ENCODE measurements around the gene VCPKMT.

VCPKMT gene

GRCh38 chr14:50116181-50116956 lies at the start of gene VCPKMT:
Gene VCPKMT (minus strand): TSS chr14:50116572. CDS start chr14:50116552, 20 bp downstream.
- peak; percentile 79 to 95 for DNase-seq (ENCODE audit: low read depth in 2 of 2)

DNA sequence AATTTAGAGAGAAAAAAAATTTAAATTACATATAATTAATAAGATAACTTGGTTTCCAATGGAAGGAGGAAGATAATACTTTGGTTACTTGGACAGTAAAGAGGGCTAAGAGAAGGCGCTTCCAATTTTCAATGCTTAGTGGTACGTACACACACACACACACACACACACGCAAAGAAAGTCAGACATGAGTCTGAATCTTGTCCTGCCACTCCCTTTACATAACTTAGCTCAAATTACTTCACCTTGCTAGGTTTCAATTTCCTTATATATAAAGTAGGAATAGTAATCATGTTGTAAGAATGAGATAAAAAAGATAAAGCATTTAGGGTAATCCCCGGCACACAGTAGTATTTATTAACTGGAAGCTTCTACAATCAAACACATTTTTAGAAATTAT lies 39.7 kb upstream of the VCPKMT start:
- no peak for DNase-seq (ENCODE audit: low read depth in 2 of 2)

DNA sequence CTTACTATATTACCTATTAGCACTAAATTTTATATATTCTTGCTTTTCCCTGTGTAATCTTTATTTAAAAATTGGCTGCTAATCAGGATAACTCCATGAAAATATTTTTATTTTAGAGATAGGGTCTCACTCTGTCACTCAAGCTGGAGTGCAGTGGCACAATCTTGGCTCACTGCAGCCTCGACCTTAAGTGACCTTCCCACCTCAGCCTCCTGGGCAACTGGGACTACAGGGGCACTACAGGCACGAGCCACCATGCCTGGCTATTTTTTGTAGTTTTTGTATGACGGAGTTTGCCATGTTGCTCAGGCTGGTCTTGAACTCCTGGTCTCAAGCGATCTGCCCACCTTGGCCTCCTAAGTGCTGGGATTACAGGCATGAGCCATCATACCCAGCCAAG lies 32.4 kb upstream of the VCPKMT start:
- no peak for DNase-seq (ENCODE audit: low read depth in 2 of 2)

DNA sequence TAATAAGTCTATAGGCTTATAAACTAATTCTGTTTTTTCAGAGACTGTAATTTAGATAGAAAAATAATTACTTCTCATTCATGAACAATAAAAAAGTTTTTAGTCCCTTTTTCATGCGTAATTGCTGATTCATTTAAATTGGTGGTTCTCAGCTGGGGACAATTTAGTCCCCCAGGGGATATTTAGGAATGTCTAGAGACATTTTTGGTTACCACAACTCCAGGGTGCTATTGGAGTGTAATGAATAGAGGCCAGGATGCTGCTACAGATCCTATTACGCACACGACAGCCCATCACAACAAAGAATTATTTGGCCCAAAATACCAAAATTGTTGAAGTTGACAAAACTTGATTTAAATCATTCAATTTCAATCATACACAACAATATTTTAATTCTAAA lies 22.8 kb upstream of the VCPKMT start:
- DNase-seq (ENCODE audit: low read depth in 2 of 2), result no peak

- no peak for DNase-seq (ENCODE audit: low read depth in 2 of 2)
Measured at GRCh38 chr14:50127802-50128201, 11.4 kb upstream of the VCPKMT start.

DNA sequence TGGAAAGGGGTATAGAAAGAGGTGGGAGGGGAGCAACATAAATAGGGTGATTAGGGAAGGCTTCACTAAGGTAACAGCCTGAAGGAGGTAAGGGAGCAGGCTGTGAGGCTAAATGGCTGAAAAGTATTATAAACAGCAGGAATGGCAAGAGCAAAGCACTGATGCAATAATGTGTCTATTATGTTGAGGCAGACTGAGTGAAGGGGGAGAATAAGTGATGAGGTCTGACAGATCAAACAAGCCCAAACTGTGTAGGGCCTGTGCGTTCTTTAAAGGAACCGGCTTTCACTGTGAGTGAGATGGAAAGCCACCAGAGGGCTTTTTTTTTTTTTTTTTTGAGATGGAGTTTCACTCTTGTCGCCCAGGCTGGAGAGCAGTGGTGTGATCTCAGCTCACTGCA lies 6.7 kb upstream of the VCPKMT start:
- DNase-seq (ENCODE audit: low read depth in 2 of 2), result no peak

DNA sequence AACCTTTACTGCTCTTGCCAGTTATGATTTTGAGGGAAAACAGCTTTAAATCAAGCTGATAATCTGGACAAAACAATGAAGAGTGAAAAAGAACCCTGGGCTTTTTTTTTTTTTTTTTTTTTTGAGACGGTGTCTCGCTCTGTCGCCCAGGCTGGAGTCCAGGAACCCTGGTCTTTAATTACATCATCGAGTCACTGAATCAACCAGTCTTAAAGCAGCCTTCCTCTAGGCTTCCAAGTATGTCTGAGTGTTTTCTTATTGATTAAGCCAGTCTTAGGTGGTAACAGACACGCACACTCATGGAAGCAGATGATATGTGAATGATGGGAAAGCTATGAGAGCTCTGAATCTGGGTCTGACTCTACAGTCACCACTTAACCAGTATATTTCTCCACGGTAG lies 5.9 kb upstream of the VCPKMT start:
- DNase-seq (ENCODE audit: low read depth in 2 of 2), result no peak

DNA sequence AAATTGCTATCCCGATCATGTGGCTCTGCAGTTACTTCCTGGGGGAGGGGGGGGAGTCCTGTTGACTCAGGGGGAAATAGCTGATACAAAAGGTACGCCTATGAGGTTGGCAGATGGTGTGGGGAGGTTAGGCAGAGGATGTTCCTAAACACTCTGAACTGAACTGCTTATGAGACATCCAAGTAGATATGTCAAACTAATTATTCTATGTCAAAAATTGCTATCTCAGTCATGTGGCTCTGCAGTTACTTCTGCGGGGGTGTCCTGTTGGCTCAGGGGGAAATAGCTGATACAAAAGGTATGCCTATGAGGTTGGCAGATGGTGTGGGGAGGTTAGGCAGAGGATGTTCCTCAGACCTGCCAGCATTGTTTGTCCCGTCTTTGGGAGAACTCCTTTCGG lies 5.1 kb upstream of the VCPKMT start:
- DNase-seq (ENCODE audit: low read depth in 2 of 2), result no peak

DNA sequence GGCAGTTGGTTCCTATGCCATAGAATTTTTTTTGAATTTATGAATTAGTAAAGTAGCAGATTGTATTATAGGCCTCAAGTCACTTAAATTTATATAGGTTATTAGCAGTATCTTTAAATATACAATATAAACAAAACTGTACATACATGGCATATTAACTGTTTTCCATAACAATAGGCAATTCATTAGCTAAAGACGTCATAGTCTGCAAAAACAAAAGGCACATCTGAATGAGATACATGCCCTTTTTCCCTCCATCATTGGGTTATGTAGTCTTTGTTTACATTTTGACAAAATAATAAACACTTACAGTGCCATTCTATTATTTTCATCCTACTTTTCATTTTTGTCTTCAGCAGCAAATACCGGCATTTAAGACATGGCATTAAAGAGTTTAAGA lies 1.1 kb upstream of the VCPKMT start:
- DNase-seq (ENCODE audit: low read depth in 2 of 2), result no peak

DNA sequence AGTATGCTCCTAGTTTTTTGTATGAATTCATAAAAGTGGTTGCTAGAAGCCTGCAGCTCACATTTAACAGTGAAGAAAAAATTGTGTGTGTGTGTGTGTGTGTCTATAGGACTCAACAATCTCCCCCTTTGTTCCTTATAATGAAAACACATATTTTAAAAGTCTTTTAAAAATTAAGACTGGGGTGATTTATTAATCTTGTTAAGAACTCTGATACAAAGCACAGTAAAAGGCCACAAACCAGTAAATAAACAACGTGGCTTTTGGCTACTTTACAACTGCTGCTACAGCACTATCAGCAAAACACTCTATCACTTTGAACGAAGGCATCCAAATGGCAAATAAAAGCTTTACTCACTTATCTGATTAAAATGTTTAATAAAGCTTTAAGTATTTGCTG lies 594 bp upstream of the VCPKMT start:
- DNase-seq (ENCODE audit: low read depth in 2 of 2), result no peak

GRCh38 chr14:50113381-50114035 lies 2.9 kb downstream of the VCPKMT start:
- no peak for DNase-seq (ENCODE audit: low read depth in 2 of 2)

- DNase-seq (ENCODE audit: low read depth in 2 of 2), result no peak
Measured at GRCh38 chr14:50110323-50111037, 5.9 kb downstream of the VCPKMT start.

GRCh38 chr14:50109342-50109741 lies 7.0 kb downstream of the VCPKMT start:
- DNase-seq (ENCODE audit: low read depth in 2 of 2), result no peak

GRCh38 chr14:50107850-50108249 lies 8.5 kb downstream of the VCPKMT start:
- no peak for DNase-seq (ENCODE audit: low read depth in 2 of 2)

DNA sequence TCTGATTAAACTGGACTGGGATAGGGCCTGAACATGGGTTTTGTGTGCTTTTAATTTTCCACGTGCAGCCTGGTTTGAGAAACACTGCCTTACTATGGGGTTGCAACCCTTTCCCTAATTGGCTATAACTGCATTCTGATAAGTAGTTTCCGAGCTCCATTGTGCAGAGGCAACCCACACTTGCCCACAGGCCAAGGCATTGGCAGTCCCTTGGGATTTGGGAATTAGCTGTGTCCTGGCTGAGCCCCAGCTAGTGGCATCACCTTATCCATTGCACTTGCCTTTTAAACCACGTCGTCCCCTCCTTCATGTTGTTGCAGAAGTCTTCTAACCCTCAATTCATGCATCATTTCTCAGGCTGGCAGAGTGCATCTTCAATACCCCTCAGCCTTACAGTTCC lies 10.2 kb downstream of the VCPKMT start:
- DNase-seq (ENCODE audit: low read depth in 2 of 2), result no peak

DNA sequence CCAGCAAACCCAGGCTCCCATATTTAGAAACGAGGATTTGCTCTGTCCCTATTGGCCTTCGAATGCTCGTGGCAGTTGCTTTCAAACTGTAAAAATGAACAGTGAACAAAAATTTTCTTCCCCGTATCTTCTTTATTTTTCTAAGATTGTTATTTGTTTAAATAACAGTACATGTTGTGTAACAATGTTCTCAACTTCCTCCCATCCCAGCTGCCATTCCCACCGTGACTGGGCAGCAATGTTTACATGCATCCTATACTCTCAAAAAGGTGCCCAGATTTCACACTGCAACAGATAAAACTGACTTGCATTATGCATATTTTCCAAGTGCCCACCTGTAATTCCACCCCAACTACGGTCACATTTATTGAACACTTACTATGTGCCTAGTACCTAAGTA lies 12.8 kb downstream of the VCPKMT start:
- DNase-seq (ENCODE audit: low read depth in 2 of 2), result no peak

DNA sequence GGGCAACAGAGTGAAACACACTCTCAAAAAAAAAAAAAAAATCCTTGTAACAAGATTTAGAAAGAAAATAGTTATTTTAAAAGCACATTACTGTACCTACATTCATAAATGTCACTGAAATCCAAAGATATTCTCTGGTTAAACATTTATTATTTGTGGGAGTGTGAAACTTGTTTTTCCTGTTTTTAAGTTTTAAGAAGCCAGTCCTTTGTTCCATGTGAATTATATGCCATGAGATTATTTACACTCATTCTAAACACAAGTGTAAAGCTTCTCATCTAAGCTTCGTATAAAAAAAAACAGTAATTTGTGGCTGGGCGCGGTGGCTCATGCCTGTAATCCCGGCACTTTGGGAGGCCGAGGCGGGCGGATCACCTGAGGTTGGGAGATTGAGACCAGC lies 15.0 kb downstream of the VCPKMT start:
- no peak for DNase-seq (ENCODE audit: low read depth in 2 of 2)

DNA sequence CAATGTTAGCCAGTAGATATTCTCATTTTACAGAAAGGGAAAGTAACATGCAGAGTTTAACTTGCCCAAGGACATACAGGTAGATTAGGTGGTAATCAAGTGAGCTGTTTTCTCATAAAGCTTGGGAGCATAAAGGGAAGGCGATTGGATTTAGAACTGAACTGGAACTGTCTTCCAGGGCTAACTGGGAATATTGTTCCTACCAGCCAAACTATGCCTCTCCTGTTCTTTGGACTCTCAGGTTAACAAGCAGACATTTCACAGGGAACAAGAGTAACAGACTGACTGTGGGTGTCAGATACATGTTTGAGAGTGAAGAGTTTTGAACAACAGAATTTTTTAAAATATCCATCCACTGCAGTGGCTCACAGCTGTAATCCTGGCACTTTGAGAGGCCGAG lies 15.6 kb downstream of the VCPKMT start:
- DNase-seq (ENCODE audit: low read depth in 2 of 2), result no peak

DNA sequence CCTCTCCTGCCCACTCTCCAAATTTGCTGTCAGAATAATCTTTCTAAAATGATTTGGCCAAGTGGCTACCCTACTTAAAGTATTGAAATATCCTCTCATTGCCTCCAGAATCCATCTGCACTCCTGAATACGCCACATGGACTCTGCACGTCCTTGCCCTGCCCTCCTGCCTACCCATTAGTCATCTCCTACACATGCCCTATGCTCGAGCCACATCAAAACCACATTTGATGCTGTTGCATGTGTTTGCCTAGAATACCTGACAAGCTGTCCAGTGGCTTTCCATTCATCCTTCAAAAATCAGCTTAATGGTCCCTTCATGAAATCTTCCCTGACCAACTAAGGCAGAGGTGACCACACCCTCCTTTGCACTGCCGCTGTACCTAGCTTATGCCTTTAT lies 17.0 kb downstream of the VCPKMT start:
- DNase-seq (ENCODE audit: low read depth in 2 of 2), result no peak

GRCh38 chr14:50095895-50096294 lies 20.5 kb downstream of the VCPKMT start:
- DNase-seq (ENCODE audit: low read depth in 2 of 2), result no peak

- DNase-seq (ENCODE audit: low read depth in 2 of 2), result no peak
Measured at GRCh38 chr14:50094056-50094755, 22.2 kb downstream of the VCPKMT start.

DNA sequence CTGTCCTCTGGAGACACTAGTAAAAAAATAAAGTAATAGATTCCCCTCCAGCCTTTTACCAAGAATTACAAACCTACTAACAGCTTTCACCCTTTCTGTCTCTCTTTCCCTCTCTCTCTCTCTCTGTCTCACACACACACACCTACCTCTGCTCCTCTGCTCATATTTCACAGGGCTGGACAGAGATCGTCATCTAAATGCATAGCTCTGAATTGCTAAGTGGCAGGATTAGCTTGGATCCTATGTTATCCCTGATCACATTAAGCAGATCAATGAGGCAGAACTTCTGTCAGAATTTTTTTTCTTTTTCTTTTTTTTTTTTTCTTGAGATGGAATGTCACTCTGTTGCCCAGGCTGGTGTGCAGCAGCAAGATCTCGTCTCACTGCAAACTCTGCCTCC lies 22.9 kb downstream of the VCPKMT start:
- DNase-seq (ENCODE audit: low read depth in 2 of 2), result no peak
